Esophagus muscularis mucosa (tissue), 4 donors: ENCODE results near the gene IGF2BP3. TPM values are rescaled to one million over a fixed set of nuclear protein-coding genes. Genes with fewer than 3 reads are reported as not detected.

Source experiments
- DNase-seq: peaks from one replicate; pipeline ENCODE4 v3.0.0-alpha.2; 2017; ENCODE audit errors: extremely low spot score
- H3K27ac ChIP-seq, 4 donors: fragments of 200-600 bp; sonication (generic); replicated peaks in 1 of 4; 1 replicate in 3 of 4; 2 replicates in 1 of 4; pipeline ENCODE4 v1.5.1; 2016 to 2019; ENCODE audit warnings: mild to moderate bottlenecking in 1 of 4
- H3K27me3 ChIP-seq, 4 donors: fragments of 200-600 bp; sonication (generic); one replicate each; pipeline versions ENCODE4 v1.5.1 to v1.6.0; 2016 to 2019
- H3K36me3 ChIP-seq, 4 donors: fragments of 200-600 bp; sonication (generic); one replicate each; pipeline ENCODE4 v1.5.1; 2016 to 2019
- H3K4me1 ChIP-seq, 4 donors: fragments of 200-600 bp; sonication (generic); one replicate each; pipeline ENCODE4 v1.5.1; 2016 to 2019
- H3K4me3 ChIP-seq, 4 donors: fragments of 200-600 bp; sonication (generic); 1 replicate in 2 of 4; 2 replicates in 2 of 4; pipeline ENCODE4 v1.5.1; 2016 to 2019; ENCODE audit warnings: mild to moderate bottlenecking in 4 of 4, moderate library complexity in 1 of 4
- H3K9me3 ChIP-seq, 4 donors: fragments of 200-600 bp; sonication (generic); 1 replicate in 3 of 4; 2 replicates in 1 of 4; pipeline ENCODE4 v1.5.1; 2016 to 2019
- CTCF ChIP-seq, 3 experiments: fragments of 200-600 bp in 2 of 3; fragments of 450-650 bp in 1 of 3; sonication (generic) in 2 of 3; IDR thresholded peaks; one replicate each; pipeline ENCODE4 v1.5.1; 2017 to 2019; ENCODE audit warnings: antibody characterized with exemption in 3 of 3, mild to moderate bottlenecking in 2 of 3, moderate library complexity in 1 of 3
- EP300 ChIP-seq: sonication (generic); formaldehyde crosslinking; IDR thresholded peaks from one replicate; pipeline ENCODE4 v1.6.1; 2017; ENCODE audit warnings: antibody characterized with exemption
- POLR2A ChIP-seq: fragments of 450-650 bp; IDR thresholded peaks from one replicate; pipeline ENCODE4 v1.6.1; 2017; ENCODE audit warnings: antibody characterized with exemption, moderate library complexity, mild to moderate bottlenecking, low read depth
- POLR2AphosphoS5 ChIP-seq, 2 donors: sonication (generic); formaldehyde crosslinking; IDR thresholded peaks; one replicate each; pipeline ENCODE4 v1.6.1; 2017; ENCODE audit warnings: antibody characterized with exemption in 2 of 2
- WGBS: methylation state at CpG from one replicate; pipeline ENCODE4 v1.1.5; 2018; 5-methylcytosine and 5-hydroxymethylcytosine counted together
- intact Hi-C: fragments of 100-400 bp; cut with DNase I; formaldehyde crosslinking; loops from one replicate; pipeline ENCODE4 v1.15.1; 2023
- total RNA-seq, 4 donors: library from RNA; depleted of rRNA; stranded (reverse); fragments of >200 nt; gene quantifications; one replicate each; pipeline versions ENCODE4 v1.1.0 to v1.2.1, GENCODE V29; 2016

Gene IGF2BP3
- total RNA-seq, 4 donors from 2014 or later, result 0.45 to 1.7 TPM; not detected in 2

DNA sequence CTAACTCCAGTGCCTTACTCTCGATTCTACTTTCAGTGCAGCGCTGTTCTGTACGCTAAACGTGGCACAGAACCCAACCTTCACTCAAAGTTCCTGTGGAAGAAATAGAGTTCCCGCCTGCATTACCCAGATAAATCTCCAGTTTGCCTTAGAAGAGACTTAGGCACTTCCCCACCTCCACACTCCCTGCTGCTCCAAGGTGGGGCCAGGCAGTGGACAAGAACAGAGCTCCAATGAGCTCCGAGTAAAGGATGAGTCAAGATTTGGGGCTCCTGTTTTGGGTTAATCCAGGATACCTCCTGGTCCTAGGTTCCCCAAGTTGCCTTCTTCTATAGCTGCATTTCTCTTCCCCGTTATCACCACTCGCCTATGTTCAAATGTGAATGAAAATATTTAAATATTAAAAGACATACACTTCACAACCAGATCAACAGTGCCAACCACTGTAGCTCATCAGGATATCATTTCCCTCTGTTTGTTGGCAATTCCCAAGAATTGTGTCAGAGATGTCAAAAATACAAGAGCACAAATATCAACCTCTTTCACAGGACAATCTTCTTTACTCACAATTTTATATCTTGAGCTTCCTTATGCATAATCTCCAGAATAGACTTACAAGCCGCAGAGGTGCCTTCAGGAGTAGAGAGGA is 123.1 kb downstream of the IGF2BP3 start:
- no peak for DNase-seq
- no peak for TF ChIP-seq CTCF (IDR thresholded peaks at IDR 0.05)
- TF ChIP-seq EP300, result no peak
- no peak for TF ChIP-seq POLR2A
- no peak for TF ChIP-seq POLR2AphosphoS5 (IDR thresholded peaks at IDR 0.05)
- 87% methylated on average over 9 of the region's 9 CpGs for WGBS
- Histone ChIP-seq H3K36me3 (no peaks in the 10 kb centered on the region), H3K27ac (no peak overlapping the region), H3K4me1 (no peaks in the 10 kb centered on the region), H3K4me3 (no peak overlapping the region), H3K9me3 (no peaks in the 10 kb centered on the region), H3K27me3 (no peaks in the 10 kb centered on the region)
- intact Hi-C loops, result no loop called here

- H3K36me3 ChIP-seq, result no peaks in the 10 kb centered on the region
- TF ChIP-seq POLR2A (no peak), POLR2AphosphoS5 (IDR thresholded peaks at IDR 0.05) (no peak)
- no peaks in the 10 kb centered on the region for H3K27me3 ChIP-seq
- H3K4me1 ChIP-seq, result no peaks in the 10 kb centered on the region
- peak overlapping the region in 1 of 4 donors; percentile 22 for H3K4me3 ChIP-seq
- 70% methylated on average over 8 of the region's 8 CpGs for WGBS
- no peak for DNase-seq
- intact Hi-C loops, result no loop called here
- no peaks in the 10 kb centered on the region for H3K9me3 ChIP-seq
- H3K27ac ChIP-seq, result no peak overlapping the region
Observed at GRCh38 chr7:23346316-23346715, 124.0 kb downstream of the IGF2BP3 start.

- TF ChIP-seq POLR2AphosphoS5 (IDR thresholded peaks at IDR 0.05) (no peak), POLR2A (no peak), CTCF (IDR thresholded peaks at IDR 0.05) (no peak), EP300 (no peak)
- Histone ChIP-seq H3K27me3 (no peaks in the 10 kb centered on the region), H3K9me3 (no peaks in the 10 kb centered on the region), H3K4me1 (no peaks in the 10 kb centered on the region), H3K27ac (no peak overlapping the region), H3K36me3 (no peaks in the 10 kb centered on the region), H3K4me3 (no peak overlapping the region)
- intact Hi-C loops, result no loop called here
- 85% methylated on average over 6 of the region's 6 CpGs for WGBS
- DNase-seq, result no peak
Observed at GRCh38 chr7:23345601-23346000, 124.7 kb downstream of the IGF2BP3 start.

GRCh38 chr7:23343806-23344475 is 126.3 kb downstream of the IGF2BP3 start:
- Histone ChIP-seq H3K4me3 (no peak overlapping the region), H3K27me3 (no peaks in the 10 kb centered on the region), H3K27ac (no peak overlapping the region), H3K4me1 (no peaks in the 10 kb centered on the region), H3K36me3 (no peaks in the 10 kb centered on the region), H3K9me3 (no peaks in the 10 kb centered on the region)
- WGBS, result 92% methylated on average over 9 of the region's 9 CpGs
- DNase-seq, result no peak
- intact Hi-C loops, result no loop called here
- TF ChIP-seq POLR2AphosphoS5 (IDR thresholded peaks at IDR 0.05), result no peak
- no peak for TF ChIP-seq EP300
- TF ChIP-seq POLR2A, result no peak
- TF ChIP-seq CTCF (IDR thresholded peaks at IDR 0.05), result no peak

- TF ChIP-seq POLR2A, result no peak
- TF ChIP-seq EP300, result no peak
- TF ChIP-seq POLR2AphosphoS5 (IDR thresholded peaks at IDR 0.05), result no peak
- no peak for TF ChIP-seq CTCF (IDR thresholded peaks at IDR 0.05)
- Histone ChIP-seq H3K4me3 (no peak overlapping the region), H3K4me1 (no peaks in the 10 kb centered on the region), H3K27ac (no peak overlapping the region), H3K36me3 (no peaks in the 10 kb centered on the region), H3K9me3 (no peaks in the 10 kb centered on the region), H3K27me3 (no peaks in the 10 kb centered on the region)
- intact Hi-C loops, result no loop called here
- DNase-seq, result no peak
Observed at GRCh38 chr7:23343102-23343501, 127.2 kb downstream of the IGF2BP3 start.
